ENCODE measurements around the gene ATP8B1.

ATP8B1 gene

GRCh38 chr18:57715073-57715472, 88.0 kb downstream of the ATP8B1 start:
- no peak for DNase-seq

- no peak for DNase-seq
Measured at GRCh38 chr18:57710226-57710625, 92.9 kb downstream of the ATP8B1 start.

GRCh38 chr18:57709335-57709734, 93.8 kb downstream of the ATP8B1 start:
- DNase-seq: no peak

GRCh38 chr18:57708288-57708687, 94.8 kb downstream of the ATP8B1 start:
- DNase-seq: no peak

- no peak for DNase-seq
Measured at GRCh38 chr18:57705832-57706595, 97.1 kb downstream of the ATP8B1 start.

- no peak for DNase-seq
Measured at GRCh38 chr18:57705011-57705410, 98.1 kb downstream of the ATP8B1 start.

GRCh38 chr18:57698571-57699276, 104.4 kb downstream of the ATP8B1 start:
- no peak for DNase-seq

GRCh38 chr18:57697426-57697825, 105.7 kb downstream of the ATP8B1 start:
- no peak for DNase-seq

- no peak for DNase-seq
Measured at GRCh38 chr18:57696271-57696670, 106.8 kb downstream of the ATP8B1 start.

GRCh38 chr18:57691363-57691762, 111.8 kb downstream of the ATP8B1 start:
- no peak for DNase-seq

- no peak for DNase-seq
Measured at GRCh38 chr18:57687970-57688369, 115.1 kb downstream of the ATP8B1 start.

GRCh38 chr18:57683470-57683869, 119.6 kb downstream of the ATP8B1 start:
- no peak for DNase-seq

- DNase-seq: no peak
Measured at GRCh38 chr18:57677262-57678211, 125.6 kb downstream of the ATP8B1 start.

- DNase-seq: no peak
Measured at GRCh38 chr18:57674891-57675290, 128.2 kb downstream of the ATP8B1 start.

GRCh38 chr18:57670046-57670445, 133.1 kb downstream of the ATP8B1 start:
- no peak for DNase-seq

- no peak for DNase-seq
Measured at GRCh38 chr18:57668021-57668420, 135.1 kb downstream of the ATP8B1 start.

GRCh38 chr18:57666818-57667497, 136.2 kb downstream of the ATP8B1 start:
- DNase-seq: peak; percentile 15 to 41

GRCh38 chr18:57664568-57665165, 138.4 kb downstream of the ATP8B1 start:
- DNase-seq: no peak

GRCh38 chr18:57660961-57661360, 142.2 kb downstream of the ATP8B1 start:
- no peak for DNase-seq

GRCh38 chr18:57659460-57660102, 143.5 kb downstream of the ATP8B1 start:
- DNase-seq: no peak

GRCh38 chr18:57657542-57657941, 145.6 kb downstream of the ATP8B1 start:
- no peak for DNase-seq

- no peak for DNase-seq
Measured at GRCh38 chr18:57655740-57656139, 147.4 kb downstream of the ATP8B1 start.
